HepG2 (cell line): ENCODE measurements around the gene PLEKHN1. TPM values are rescaled to one million over a fixed set of nuclear protein-coding genes. Genes with fewer than 3 reads are reported as not detected.

Experiments
- ATAC-seq: fragments of 200-7000 bp; cut with Tn5 transposase; 3 replicates; pipeline ENCODE4 v1.9.1; 2020; ENCODE audit warnings: mild to moderate bottlenecking, moderate library complexity
- BruUV-seq: library from RNA; stranded (reverse); fragments of 400-500 nt; replicated peaks from 2 replicates; lab custom pipeline; 2021; lab: Mats Ljungman, UMichigan
- CTCF ChIA-PET: fragments of 300-600 bp; formaldehyde crosslinking; extraction: SDS; loops from one replicate; lab custom pipeline; 2021; ENCODE audit warnings: low total read pairs, inconsistent platforms, low intra/inter-chr PET ratio; lab: Yijun Ruan, JAX
- POLR2A ChIA-PET: fragments of 350-600 bp; sonication (Branson Sonifier 250); formaldehyde crosslinking; loops from one replicate; lab custom pipeline; 2020; ENCODE audit warnings: antibody characterized with exemption, inconsistent platforms; lab: Yijun Ruan, JAX
- DNase-seq: peaks from one replicate; pipeline ENCODE4 v3.0.0-alpha.2; 2015; ENCODE audit warnings: low spot score
- FAIRE-seq: peaks from 3 replicates; lab custom pipeline; 2011; peaks lifted over from hg19 to GRCh38; lab: Jason Lieb, UNC
- H2AFZ ChIP-seq: one replicate; pipeline ENCODE4 v1.6.1; 2011; ENCODE audit warnings: low read length, inconsistent platforms
- H3K27ac ChIP-seq: fragments of 300-600 bp; 3 replicates; pipeline ENCODE4 v1.8.0; 2011; ENCODE audit warnings: mixed run types, mild to moderate bottlenecking, mixed read lengths, low read length, inconsistent platforms; ENCODE audit not compliant: insufficient read depth; ENCODE audit errors: extremely low read length
- H3K27me3 ChIP-seq, 2 experiments: fragments of 200-600 bp in 1 of 2; 2 replicates in 1 of 2; 3 replicates in 1 of 2; pipeline versions ENCODE4 v1.6.0 to v1.8.0; 2011; ENCODE audit warnings: low read length in 2 of 2, mild to moderate bottlenecking in 2 of 2, moderate library complexity in 2 of 2, inconsistent platforms in 1 of 2; ENCODE audit not compliant: insufficient read depth in 2 of 2, control insufficient read depth in 1 of 2
- H3K36me3 ChIP-seq, 2 experiments: fragments of 200-600 bp in 1 of 2; replicated peaks in 1 of 2; 2 replicates in 1 of 2; 3 replicates in 1 of 2; pipeline versions ENCODE4 v1.5.1 to v1.8.0; 2011; ENCODE audit warnings: low read length in 2 of 2, inconsistent platforms in 1 of 2; ENCODE audit not compliant: insufficient read depth in 2 of 2, control insufficient read depth in 1 of 2
- H3K4me1 ChIP-seq: 2 replicates; pipeline ENCODE4 v1.5.1; 2012; ENCODE audit warnings: low read length, inconsistent platforms; ENCODE audit not compliant: insufficient read depth
- H3K4me2 ChIP-seq: 2 replicates; pipeline ENCODE4 v1.6.0; 2011; ENCODE audit warnings: low read depth, low read length, inconsistent platforms
- H3K4me3 ChIP-seq, 3 experiments: fragments of 200-600 bp in 1 of 3; sonication (generic), shearing (Covaris generic) in 1 of 3; replicated peaks in 1 of 3; 2 replicates each; pipeline ENCODE4 v1.5.1; 2011 to 2016; ENCODE audit warnings: low read length in 3 of 3, inconsistent platforms in 2 of 3, low read depth in 2 of 3, mild to moderate bottlenecking in 2 of 3, control low read depth in 1 of 3, mixed read lengths in 1 of 3; ENCODE audit not compliant: insufficient read depth in 1 of 3
- H3K79me2 ChIP-seq: one replicate; pipeline ENCODE4 v1.6.1; 2011; ENCODE audit warnings: low read length, inconsistent platforms; ENCODE audit not compliant: insufficient read depth
- H3K9ac ChIP-seq: 2 replicates; pipeline ENCODE4 v1.6.0; 2011; ENCODE audit warnings: mild to moderate bottlenecking, low read depth, low read length, inconsistent platforms; ENCODE audit not compliant: insufficient read depth
- H3K9me3 ChIP-seq: 2 replicates; pipeline ENCODE4 v1.5.1; 2012; ENCODE audit warnings: mild to moderate bottlenecking, low read length
- H4K20me1 ChIP-seq: 2 replicates; pipeline ENCODE4 v1.6.0; 2011; ENCODE audit warnings: inconsistent platforms, mild to moderate bottlenecking, low read length, moderate library complexity; ENCODE audit not compliant: insufficient read depth
- ARNTL ChIP-seq: sonication (generic); formaldehyde crosslinking; IDR thresholded peaks from 2 replicates; pipeline ENCODE4 v1.4.0; 2020; ENCODE audit warnings: mild to moderate bottlenecking, missing genetic modification reagents
- CENPT ChIP-seq: sonication (generic); formaldehyde crosslinking; IDR thresholded peaks from 2 replicates; pipeline ENCODE4 v1.8.0; 2022; ENCODE audit warnings: low read depth, mild to moderate bottlenecking, moderate library complexity, missing genetic modification reagents
- GABPB1 ChIP-seq: IDR thresholded peaks from 2 replicates; pipeline ENCODE4 v1.6.1; 2016; ENCODE audit warnings: mild to moderate bottlenecking, missing genetic modification reagents, moderate library complexity, missing compliant biosample characterization
- HNRNPUL1 ChIP-seq: fragments of 200-400 bp; formaldehyde crosslinking; IDR thresholded peaks from 2 replicates; pipeline ENCODE4 v1.6.1; 2017; ENCODE audit warnings: low read depth, mild to moderate bottlenecking, low read length, moderate library complexity
- HOXA5 ChIP-seq: sonication (generic); formaldehyde crosslinking; IDR thresholded peaks from 2 replicates; pipeline ENCODE4 v1.4.0; 2020; ENCODE audit warnings: missing genetic modification reagents
- IRF1 ChIP-seq: sonication (generic); formaldehyde crosslinking; IDR thresholded peaks from 2 replicates; pipeline ENCODE4 v1.4.0; 2020; ENCODE audit warnings: low read depth, mild to moderate bottlenecking, missing genetic modification reagents
- KAT2B ChIP-seq: fragments of 150-350 bp; IDR thresholded peaks from 2 replicates; pipeline ENCODE4 v1.6.1; 2014; ENCODE audit warnings: low read depth, low read length, borderline replicate concordance
- MYPOP ChIP-seq: sonication (generic); formaldehyde crosslinking; IDR thresholded peaks from 2 replicates; pipeline ENCODE4 v1.8.1; 2023; ENCODE audit warnings: mild to moderate bottlenecking, moderate library complexity, missing genetic modification reagents
- NBN ChIP-seq: fragments of 450-650 bp; conservative IDR thresholded peaks from 2 replicates; pipeline ENCODE4 v1.6.1; 2017
- NFKBIZ ChIP-seq: IDR thresholded peaks from 2 replicates; pipeline ENCODE4 v1.6.1; 2018; ENCODE audit warnings: missing genetic modification reagents, missing compliant biosample characterization
- PAX8 ChIP-seq: sonication (generic); formaldehyde crosslinking; IDR thresholded peaks from 2 replicates; pipeline ENCODE4 v1.8.0; 2022; ENCODE audit warnings: mild to moderate bottlenecking, missing genetic modification reagents, borderline replicate concordance
- PCBP1 ChIP-seq: fragments of 200-400 bp; formaldehyde crosslinking; IDR thresholded peaks from 2 replicates; pipeline ENCODE4 v1.6.1; 2017; ENCODE audit warnings: mild to moderate bottlenecking, low read depth, low read length, borderline replicate concordance
- PCBP2 ChIP-seq: fragments of 200-400 bp; formaldehyde crosslinking; optimal IDR thresholded peaks from 2 replicates; pipeline ENCODE3; 2018; ENCODE audit warnings: low read length, low read depth; ENCODE audit not compliant: poor library complexity, severe bottlenecking
- PHB2 ChIP-seq: fragments of 450-650 bp; IDR thresholded peaks from 2 replicates; pipeline ENCODE4 v1.6.1; 2018; ENCODE audit not compliant: partially characterized antibody
- RARA ChIP-seq: IDR thresholded peaks from 2 replicates; pipeline ENCODE4 v1.6.1; 2016; ENCODE audit warnings: missing genetic modification reagents, missing compliant biosample characterization
- SALL2 ChIP-seq: sonication (generic); formaldehyde crosslinking; IDR thresholded peaks from 2 replicates; pipeline ENCODE4 v1.8.1; 2023; ENCODE audit warnings: mild to moderate bottlenecking, missing genetic modification reagents, inconsistent platforms
- SUZ12 ChIP-seq: fragments of 150-350 bp; IDR thresholded peaks from 2 replicates; pipeline ENCODE4 v1.6.1; 2014; ENCODE audit warnings: low read depth, low read length
- ZBTB44 ChIP-seq: sonication (generic); formaldehyde crosslinking; IDR thresholded peaks from 2 replicates; pipeline ENCODE4 v1.4.0; 2020; ENCODE audit warnings: missing genetic modification reagents
- ZFP62 ChIP-seq: sonication (generic); formaldehyde crosslinking; IDR thresholded peaks from 2 replicates; pipeline ENCODE4 v1.4.0; 2020; ENCODE audit warnings: missing genetic modification reagents
- ZNF329 ChIP-seq: sonication (generic); formaldehyde crosslinking; IDR thresholded peaks from 2 replicates; pipeline ENCODE4 v1.9.0; 2021; ENCODE audit warnings: low read depth, mild to moderate bottlenecking, missing genetic modification reagents
- ZNF501 ChIP-seq: sonication (generic); formaldehyde crosslinking; IDR thresholded peaks from 2 replicates; pipeline ENCODE4 v1.5.1; 2020; ENCODE audit warnings: mild to moderate bottlenecking, moderate library complexity, missing genetic modification reagents
- ZSCAN31 ChIP-seq: sonication (generic); formaldehyde crosslinking; IDR thresholded peaks from 2 replicates; pipeline ENCODE4 v1.5.0; 2020; ENCODE audit warnings: low read depth, mild to moderate bottlenecking, missing genetic modification reagents
- WGBS: methylation state at CpG from one replicate; pipeline ENCODE4 v1.1.6; 2017; ENCODE audit warnings: low lambda C conversion rate; 5-methylcytosine and 5-hydroxymethylcytosine counted together
- in situ Hi-C: cut with HindIII; loops from 2 replicates; pipeline ENCODE4 v1.10.0; 2017; ENCODE audit warnings: low pct_unique_long_range_greater_than_20kb; ENCODE audit not compliant: extremely low pct_ligation_motif_present
- intact Hi-C: fragments of 100-400 bp; cut with micrococcal nuclease; formaldehyde crosslinking; loops from one replicate; pipeline ENCODE4 v1.10.0; 2022; ENCODE audit not compliant: unreplicated experiment
- polyA plus RNA-seq, 8 experiments: library from polyadenylated mRNA; depleted of rRNA in 3 of 8; stranded (reverse) in 7 of 8; unstranded in 1 of 8; fragments of >200 nt; fragmentation: Illumina TruSeq in 4 of 8; extraction: Trizol in 4 of 8; gene quantifications; 2 replicates each; pipeline versions ENCODE4 v1.2.1 to v1.2.3, GENCODE V29; 2011 to 2016; ENCODE audit warnings: low read depth in 4 of 8, missing spikeins in 1 of 8, mixed read lengths in 1 of 8; ENCODE audit not compliant: insufficient read depth in 1 of 8
- total RNA-seq, 5 experiments: library from RNA; depleted of rRNA; stranded (reverse); fragments of >200 nt; fragmentation: Illumina TruSeq; extraction: Trizol; gene quantifications; 2 replicates each; pipeline ENCODE4 v1.2.3, GENCODE V29; 2016; ENCODE audit warnings: low read depth in 1 of 5

PLEKHN1 gene
- total and polyA plus RNA-seq, 2 of the 13 experiments (the other 11 are each of a cell fraction or from before 2014, with no cell fraction given) = 0.42 to 0.58 TPM

GRCh38 chr1:936348-937264 lies 29.7 kb upstream of the PLEKHN1 start:
- ChIA-PET CTCF (interaction anchor here (1.2 kb wide), 1 partner anchor 32 kb away, joined by 4 read pairs; no protein-coding TSS in a partner anchor), POLR2A (no interaction called here)
- Histone ChIP-seq H3K36me3 (no peaks in the 10 kb centered on the region), H3K27me3 (peaks cover 31 to 82% of the 10 kb centered on the region in 2 experiments), H2AFZ (no peak overlapping the region), H4K20me1 (no peaks in the 10 kb centered on the region), H3K9ac (no peak overlapping the region), H3K4me3 (no peak overlapping the region; a peak in 1 of 6 replicates), H3K4me1 (peaks cover 32% of the 10 kb centered on the region), H3K9me3 (no peaks in the 10 kb centered on the region), H3K79me2 (no peaks in the 10 kb centered on the region), H3K4me2 (no peak overlapping the region; the same call in 1 of the 2 replicates), H3K27ac (no peak overlapping the region)
- in situ Hi-C loops (no loop called here), intact Hi-C loops (no loop called here)
- DNase-seq (no peak), ATAC-seq (no peak), FAIRE-seq (no peak)
- no TSS peak for BruUV-seq
- WGBS = 15% methylated on average over 12 of the region's 45 CpGs
- TF ChIP-seq IRF1 (CRISPR knock-in tag) (no peak), MYPOP (CRISPR knock-in tag) (no peak), HOXA5 (no peak), PHB2 (no peak), ZNF501 (CRISPR knock-in tag) (no peak), KAT2B (no peak), SALL2 (no peak), ZBTB44 (no peak), ZSCAN31 (CRISPR knock-in tag) (no peak), PCBP1 (0 out of 2 replicates have a peak, but pooled peaks have one; percentile 14), NFKBIZ (CRISPR knock-in tag) (no peak), HNRNPUL1 (no peak), SUZ12 (no peak), NBN (no peak), ZFP62 (CRISPR knock-in tag) (no peak), ARNTL (CRISPR knock-in tag) (0 out of 2 replicates have a peak, but pooled peaks have one; percentile 41), PCBP2 (no peak), CENPT (no peak), RARA (no peak), GABPB1 (CRISPR knock-in tag) (0 out of 2 replicates have a peak, but pooled peaks have one; percentile 16), ZNF329 (CRISPR knock-in tag) (no peak), PAX8 (CRISPR knock-in tag) (no peak)
